SK-N-SH treated with all-trans-retinoic acid at 6 μM for 48 hours (cell line): Measurements from ENCODE around the gene NCAM1.

Source experiments
- ATAC-seq: fragments of 200-7000 bp; cut with Tn5 transposase; 3 replicates; pipeline ENCODE4 v1.9.1; 2020; ENCODE audit warnings: mild to moderate bottlenecking, moderate library complexity
- BACH2 ChIP-seq: fragments of 250-450 bp; sonication (Bioruptor Pico); IDR thresholded peaks from 2 replicates; pipeline ENCODE4 v1.9.0; 2021; ENCODE audit warnings: mild to moderate bottlenecking, borderline replicate concordance
- ESRRG ChIP-seq: fragments of 250-450 bp; sonication (Bioruptor Pico); IDR thresholded peaks from 2 replicates; pipeline ENCODE4 v1.6.1; 2021; ENCODE audit warnings: mild to moderate bottlenecking
- GLIS3 ChIP-seq: fragments of 250-450 bp; sonication (Bioruptor Pico); IDR thresholded peaks from 2 replicates; pipeline ENCODE4 v1.5.0; 2020; ENCODE audit warnings: mild to moderate bottlenecking, moderate library complexity
- ISL1 ChIP-seq: fragments of 250-450 bp; sonication (Bioruptor Pico); IDR thresholded peaks from 2 replicates; pipeline ENCODE4 v2.1.2; 2022; ENCODE audit warnings: mild to moderate bottlenecking, moderate library complexity
- OSR1 ChIP-seq: fragments of 250-450 bp; sonication (Bioruptor Pico); IDR thresholded peaks from 2 replicates; pipeline ENCODE4 v1.8.0; 2022; ENCODE audit warnings: moderate library complexity, mild to moderate bottlenecking, inconsistent platforms
- PPARA ChIP-seq: fragments of 250-450 bp; sonication (Bioruptor Pico); IDR thresholded peaks from 2 replicates; pipeline ENCODE4 v1.5.0; 2020; ENCODE audit warnings: mild to moderate bottlenecking, borderline replicate concordance
- RARB ChIP-seq: fragments of 250-450 bp; sonication (Bioruptor Pico); IDR thresholded peaks from 2 replicates; pipeline ENCODE4 v1.8.0; 2021; ENCODE audit warnings: mild to moderate bottlenecking, moderate library complexity
- SNAI2 ChIP-seq: fragments of 250-450 bp; sonication (Bioruptor Pico); IDR thresholded peaks from 2 replicates; pipeline ENCODE4 v1.5.0; 2020; ENCODE audit warnings: mild to moderate bottlenecking, moderate library complexity
- TCF4 ChIP-seq: fragments of 250-450 bp; sonication (Bioruptor Pico); IDR thresholded peaks from 2 replicates; pipeline ENCODE4 v1.8.0; 2021; ENCODE audit warnings: mild to moderate bottlenecking, moderate library complexity, borderline replicate concordance
- TOX ChIP-seq: fragments of 250-450 bp; sonication (Bioruptor Pico); IDR thresholded peaks from 2 replicates; pipeline ENCODE4 v1.8.0; 2021; ENCODE audit warnings: mild to moderate bottlenecking, moderate library complexity, borderline replicate concordance
- ZC3H10 ChIP-seq: fragments of 250-450 bp; sonication (Bioruptor Pico); IDR thresholded peaks from 2 replicates; pipeline ENCODE4 v1.5.1; 2021; ENCODE audit warnings: mild to moderate bottlenecking, moderate library complexity
- ZFP3 ChIP-seq: fragments of 250-450 bp; sonication (Bioruptor Pico); IDR thresholded peaks from 2 replicates; pipeline ENCODE4 v1.5.0; 2020; ENCODE audit warnings: mild to moderate bottlenecking, moderate library complexity
- ZFP30 ChIP-seq: fragments of 450-650 bp; formaldehyde crosslinking; IDR thresholded peaks from 2 replicates; pipeline ENCODE4 v1.5.0; 2022; ENCODE audit warnings: mild to moderate bottlenecking, moderate library complexity
- ZNF565 ChIP-seq: fragments of 450-650 bp; formaldehyde crosslinking; conservative IDR thresholded peaks from 2 replicates; pipeline ENCODE4 v1.5.0; 2020; ENCODE audit warnings: low read depth, mild to moderate bottlenecking, moderate library complexity
- ZNF70 ChIP-seq: fragments of 450-650 bp; formaldehyde crosslinking; IDR thresholded peaks from 2 replicates; pipeline ENCODE4 v1.5.0; 2020; ENCODE audit warnings: mild to moderate bottlenecking, moderate library complexity
- ZNF8 ChIP-seq: fragments of 450-650 bp; formaldehyde crosslinking; IDR thresholded peaks from 2 replicates; pipeline ENCODE4 v1.5.0; 2020; ENCODE audit warnings: mild to moderate bottlenecking, moderate library complexity
- TF ChIP-seq, protein P1 (sequence below): fragments of 250-450 bp; sonication (Bioruptor Pico); IDR thresholded peaks from 2 replicates; pipeline ENCODE4 v1.8.0; 2020; ENCODE audit warnings: mild to moderate bottlenecking, moderate library complexity, borderline replicate concordance
- TF ChIP-seq, protein P2 (sequence below): fragments of 250-450 bp; sonication (Bioruptor Pico); IDR thresholded peaks from 2 replicates; pipeline ENCODE4 v1.5.0; 2020; ENCODE audit warnings: mild to moderate bottlenecking, moderate library complexity
- TF ChIP-seq, protein P3 (sequence below): fragments of 250-450 bp; sonication (Bioruptor Pico); IDR thresholded peaks from 2 replicates; pipeline ENCODE4 v1.5.1; 2021; ENCODE audit warnings: mild to moderate bottlenecking, moderate library complexity
- TF ChIP-seq, protein P4 (sequence below): fragments of 250-450 bp; sonication (Bioruptor Pico); IDR thresholded peaks from 2 replicates; pipeline ENCODE4 v1.8.0; 2021; ENCODE audit warnings: low read depth, mild to moderate bottlenecking, moderate library complexity, borderline replicate concordance

Gene NCAM1

DNA sequence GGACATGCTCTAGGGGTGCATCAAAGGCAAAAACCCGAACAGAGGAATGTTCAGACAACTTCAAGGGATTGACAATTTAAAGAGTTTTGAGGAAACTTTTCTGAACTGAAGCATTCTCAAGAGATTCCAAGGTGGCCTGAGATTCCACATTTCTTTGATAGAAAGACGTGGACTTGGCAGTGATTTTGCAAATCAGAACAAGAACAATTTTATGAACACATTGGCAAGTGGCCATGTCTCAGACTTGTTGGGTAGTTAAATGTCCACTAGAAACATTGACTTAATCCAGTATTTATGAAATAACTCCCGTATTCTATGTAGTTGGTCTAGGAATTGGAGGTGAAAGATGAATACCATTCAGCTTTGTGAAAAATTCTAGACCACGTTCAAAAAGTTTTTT is 13.8 kb downstream of the NCAM1 start:
- no peak for ATAC-seq
- TF ChIP-seq OSR1 (CRISPR knock-in tag) (no peak), GLIS3 (CRISPR knock-in tag) (no peak), TOX (CRISPR knock-in tag) (no peak), ZNF70 (no peak), BACH2 (no peak), RARB (CRISPR knock-in tag) (no peak), ISL1 (CRISPR knock-in tag) (no peak), TCF4 (CRISPR knock-in tag) (no peak), ZC3H10 (CRISPR knock-in tag) (no peak), ZFP3 (CRISPR knock-in tag) (no peak)
- TF ChIP-seq, protein P1, sequence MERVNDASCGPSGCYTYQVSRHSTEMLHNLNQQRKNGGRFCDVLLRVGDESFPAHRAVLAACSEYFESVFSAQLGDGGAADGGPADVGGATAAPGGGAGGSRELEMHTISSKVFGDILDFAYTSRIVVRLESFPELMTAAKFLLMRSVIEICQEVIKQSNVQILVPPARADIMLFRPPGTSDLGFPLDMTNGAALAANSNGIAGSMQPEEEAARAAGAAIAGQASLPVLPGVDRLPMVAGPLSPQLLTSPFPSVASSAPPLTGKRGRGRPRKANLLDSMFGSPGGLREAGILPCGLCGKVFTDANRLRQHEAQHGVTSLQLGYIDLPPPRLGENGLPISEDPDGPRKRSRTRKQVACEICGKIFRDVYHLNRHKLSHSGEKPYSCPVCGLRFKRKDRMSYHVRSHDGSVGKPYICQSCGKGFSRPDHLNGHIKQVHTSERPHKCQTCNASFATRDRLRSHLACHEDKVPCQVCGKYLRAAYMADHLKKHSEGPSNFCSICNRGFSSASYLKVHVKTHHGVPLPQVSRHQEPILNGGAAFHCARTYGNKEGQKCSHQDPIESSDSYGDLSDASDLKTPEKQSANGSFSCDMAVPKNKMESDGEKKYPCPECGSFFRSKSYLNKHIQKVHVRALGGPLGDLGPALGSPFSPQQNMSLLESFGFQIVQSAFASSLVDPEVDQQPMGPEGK (CRISPR knock-in tag) = no peak
- TF ChIP-seq, protein P2, sequence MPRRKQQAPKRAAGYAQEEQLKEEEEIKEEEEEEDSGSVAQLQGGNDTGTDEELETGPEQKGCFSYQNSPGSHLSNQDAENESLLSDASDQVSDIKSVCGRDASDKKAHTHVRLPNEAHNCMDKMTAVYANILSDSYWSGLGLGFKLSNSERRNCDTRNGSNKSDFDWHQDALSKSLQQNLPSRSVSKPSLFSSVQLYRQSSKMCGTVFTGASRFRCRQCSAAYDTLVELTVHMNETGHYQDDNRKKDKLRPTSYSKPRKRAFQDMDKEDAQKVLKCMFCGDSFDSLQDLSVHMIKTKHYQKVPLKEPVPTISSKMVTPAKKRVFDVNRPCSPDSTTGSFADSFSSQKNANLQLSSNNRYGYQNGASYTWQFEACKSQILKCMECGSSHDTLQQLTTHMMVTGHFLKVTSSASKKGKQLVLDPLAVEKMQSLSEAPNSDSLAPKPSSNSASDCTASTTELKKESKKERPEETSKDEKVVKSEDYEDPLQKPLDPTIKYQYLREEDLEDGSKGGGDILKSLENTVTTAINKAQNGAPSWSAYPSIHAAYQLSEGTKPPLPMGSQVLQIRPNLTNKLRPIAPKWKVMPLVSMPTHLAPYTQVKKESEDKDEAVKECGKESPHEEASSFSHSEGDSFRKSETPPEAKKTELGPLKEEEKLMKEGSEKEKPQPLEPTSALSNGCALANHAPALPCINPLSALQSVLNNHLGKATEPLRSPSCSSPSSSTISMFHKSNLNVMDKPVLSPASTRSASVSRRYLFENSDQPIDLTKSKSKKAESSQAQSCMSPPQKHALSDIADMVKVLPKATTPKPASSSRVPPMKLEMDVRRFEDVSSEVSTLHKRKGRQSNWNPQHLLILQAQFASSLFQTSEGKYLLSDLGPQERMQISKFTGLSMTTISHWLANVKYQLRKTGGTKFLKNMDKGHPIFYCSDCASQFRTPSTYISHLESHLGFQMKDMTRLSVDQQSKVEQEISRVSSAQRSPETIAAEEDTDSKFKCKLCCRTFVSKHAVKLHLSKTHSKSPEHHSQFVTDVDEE (CRISPR knock-in tag) = no peak
- TF ChIP-seq, protein P3, sequence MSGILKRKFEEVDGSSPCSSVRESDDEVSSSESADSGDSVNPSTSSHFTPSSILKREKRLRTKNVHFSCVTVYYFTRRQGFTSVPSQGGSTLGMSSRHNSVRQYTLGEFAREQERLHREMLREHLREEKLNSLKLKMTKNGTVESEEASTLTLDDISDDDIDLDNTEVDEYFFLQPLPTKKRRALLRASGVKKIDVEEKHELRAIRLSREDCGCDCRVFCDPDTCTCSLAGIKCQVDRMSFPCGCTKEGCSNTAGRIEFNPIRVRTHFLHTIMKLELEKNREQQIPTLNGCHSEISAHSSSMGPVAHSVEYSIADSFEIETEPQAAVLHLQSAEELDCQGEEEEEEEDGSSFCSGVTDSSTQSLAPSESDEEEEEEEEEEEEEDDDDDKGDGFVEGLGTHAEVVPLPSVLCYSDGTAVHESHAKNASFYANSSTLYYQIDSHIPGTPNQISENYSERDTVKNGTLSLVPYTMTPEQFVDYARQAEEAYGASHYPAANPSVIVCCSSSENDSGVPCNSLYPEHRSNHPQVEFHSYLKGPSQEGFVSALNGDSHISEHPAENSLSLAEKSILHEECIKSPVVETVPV (CRISPR knock-in tag) = no peak

DNA sequence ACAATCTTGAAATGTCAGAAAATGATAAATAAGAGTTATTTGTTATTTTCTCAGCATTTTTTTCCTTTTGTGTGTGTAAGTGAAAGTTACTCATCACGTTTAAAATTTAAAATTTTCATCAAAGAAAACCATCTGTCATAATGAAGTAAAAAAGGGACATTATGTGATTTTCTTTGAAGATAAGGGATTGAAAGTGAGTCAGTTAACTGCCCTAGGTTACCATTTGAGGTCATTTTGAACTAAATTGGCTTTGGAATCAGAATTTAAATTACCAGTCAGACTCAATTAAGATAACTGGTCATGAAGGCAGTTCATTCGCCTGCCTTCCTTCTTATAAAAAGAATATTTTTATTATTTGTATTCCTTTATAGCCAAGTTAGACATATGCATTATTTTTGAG is 14.3 kb downstream of the NCAM1 start:
- ATAC-seq = no peak
- TF ChIP-seq TCF4 (CRISPR knock-in tag) = peak; percentile 37; the same call in 1 of the 2 replicates
- peak; percentile 78 for TF ChIP-seq ISL1 (CRISPR knock-in tag)
- no peak for TF ChIP-seq PPARA (CRISPR knock-in tag)
- no peak for TF ChIP-seq ESRRG (CRISPR knock-in tag)
- TF ChIP-seq, protein P4, sequence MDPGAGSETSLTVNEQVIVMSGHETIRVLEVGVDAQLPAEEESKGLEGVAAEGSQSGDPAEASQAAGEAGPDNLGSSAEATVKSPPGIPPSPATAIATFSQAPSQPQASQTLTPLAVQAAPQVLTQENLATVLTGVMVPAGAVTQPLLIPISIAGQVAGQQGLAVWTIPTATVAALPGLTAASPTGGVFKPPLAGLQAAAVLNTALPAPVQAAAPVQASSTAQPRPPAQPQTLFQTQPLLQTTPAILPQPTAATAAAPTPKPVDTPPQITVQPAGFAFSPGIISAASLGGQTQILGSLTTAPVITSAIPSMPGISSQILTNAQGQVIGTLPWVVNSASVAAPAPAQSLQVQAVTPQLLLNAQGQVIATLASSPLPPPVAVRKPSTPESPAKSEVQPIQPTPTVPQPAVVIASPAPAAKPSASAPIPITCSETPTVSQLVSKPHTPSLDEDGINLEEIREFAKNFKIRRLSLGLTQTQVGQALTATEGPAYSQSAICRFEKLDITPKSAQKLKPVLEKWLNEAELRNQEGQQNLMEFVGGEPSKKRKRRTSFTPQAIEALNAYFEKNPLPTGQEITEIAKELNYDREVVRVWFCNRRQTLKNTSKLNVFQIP (CRISPR knock-in tag) = no peak

DNA sequence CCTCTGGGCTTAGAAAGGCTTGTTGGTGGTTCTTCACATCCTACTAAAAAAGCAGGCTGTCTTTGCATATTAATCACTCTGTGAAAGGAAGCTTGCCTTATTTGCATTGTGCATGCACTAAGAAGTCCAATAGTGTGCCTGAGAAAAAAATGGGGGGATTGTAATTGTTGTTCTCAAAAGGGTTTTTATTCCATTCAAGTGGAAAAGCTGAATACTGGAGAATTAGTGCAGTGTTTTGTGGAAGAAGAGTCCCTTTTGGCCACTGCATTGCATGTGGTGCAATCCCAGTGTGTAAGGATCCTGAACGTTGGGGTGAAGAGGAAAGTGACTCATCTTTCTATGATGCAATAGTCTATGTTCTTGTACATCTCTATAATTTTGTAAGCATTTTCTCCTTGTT is 16.5 kb downstream of the NCAM1 start:
- TF ChIP-seq ZFP3 (CRISPR knock-in tag) (no peak), GLIS3 (CRISPR knock-in tag) (no peak), TCF4 (CRISPR knock-in tag) (no peak), ZFP30 (CRISPR knock-in tag) (no peak), SNAI2 (no peak)
- TF ChIP-seq, protein P4 (CRISPR knock-in tag) = no peak
- TF ChIP-seq, all 23 proteins: peak for 0
- ATAC-seq = peak; percentile 61

DNA sequence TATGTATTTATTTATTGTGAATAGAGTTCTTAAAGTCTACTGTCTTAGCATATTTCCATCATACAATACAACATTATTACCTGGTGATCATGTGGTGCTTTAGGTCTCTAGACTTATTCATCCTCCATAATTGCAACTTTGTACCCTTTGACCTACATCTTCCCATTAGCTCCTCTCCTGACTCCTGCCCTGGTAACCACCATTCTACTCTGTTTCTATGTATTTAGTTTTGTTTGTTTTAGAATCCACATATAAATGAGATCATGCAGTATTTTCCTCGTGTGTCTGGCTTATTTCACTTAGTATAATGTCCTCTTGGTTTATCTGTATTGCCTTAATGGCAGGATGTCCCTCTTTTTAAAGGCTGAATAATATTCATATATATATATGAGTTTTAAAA is 22.7 kb downstream of the NCAM1 start:
- no peak for ATAC-seq
- TF ChIP-seq BACH2 (no peak), ZNF8 (no peak), OSR1 (CRISPR knock-in tag) (no peak), GLIS3 (CRISPR knock-in tag) (no peak), TOX (CRISPR knock-in tag) (no peak), ZNF565 (CRISPR knock-in tag) (no peak)
- TF ChIP-seq, protein P3 (CRISPR knock-in tag) = no peak
- TF ChIP-seq, protein P2 (CRISPR knock-in tag) = no peak
